ENCODE measurements around the gene CPNE1.

The CPNE1 gene

DNA sequence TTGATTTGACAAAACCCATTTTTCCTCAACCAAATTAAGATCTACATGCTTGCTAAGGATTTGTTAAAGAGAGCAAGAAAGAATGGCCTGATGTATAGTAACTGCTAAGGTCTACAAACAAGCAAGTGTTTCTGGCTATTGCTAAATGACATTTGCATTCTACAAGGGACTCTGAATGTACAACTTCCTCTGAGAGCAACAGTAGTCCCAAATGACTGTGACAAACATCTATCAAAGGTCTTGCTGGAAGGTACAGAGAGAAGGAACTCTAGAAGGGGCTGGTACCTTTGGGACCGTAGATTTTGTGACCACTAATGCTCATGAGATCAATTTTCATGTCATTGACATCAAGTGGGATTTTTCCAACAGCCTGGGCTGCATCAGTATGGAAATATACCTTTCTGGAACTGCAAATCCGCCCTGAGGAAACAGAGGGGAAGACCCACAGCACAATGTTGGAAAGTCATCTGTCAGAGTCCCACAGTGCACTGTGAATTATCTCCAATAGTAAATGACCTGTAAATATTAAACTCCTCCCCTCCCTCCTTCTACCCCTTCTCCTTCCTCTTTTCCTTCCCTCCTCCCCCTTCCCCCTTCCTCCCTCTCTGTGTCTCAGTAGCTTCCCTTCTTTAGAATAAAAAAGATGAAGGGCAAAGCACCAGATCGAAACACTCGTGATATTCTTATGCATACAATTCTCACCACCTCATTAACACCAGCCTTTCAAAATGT, 15.9 kb upstream of the CPNE1 start:
- no peak overlapping the region for H3K4me3 Mint-ChIP-seq
- no peaks in the 10 kb centered on the region for H3K27me3 Mint-ChIP-seq (ENCODE audit: low read depth)
- no peaks in the 10 kb centered on the region for H3K4me1 Mint-ChIP-seq
- no peaks in the 10 kb centered on the region for H3K36me3 Mint-ChIP-seq (ENCODE audit: low read depth)
- TF ChIP-seq, protein P1, sequence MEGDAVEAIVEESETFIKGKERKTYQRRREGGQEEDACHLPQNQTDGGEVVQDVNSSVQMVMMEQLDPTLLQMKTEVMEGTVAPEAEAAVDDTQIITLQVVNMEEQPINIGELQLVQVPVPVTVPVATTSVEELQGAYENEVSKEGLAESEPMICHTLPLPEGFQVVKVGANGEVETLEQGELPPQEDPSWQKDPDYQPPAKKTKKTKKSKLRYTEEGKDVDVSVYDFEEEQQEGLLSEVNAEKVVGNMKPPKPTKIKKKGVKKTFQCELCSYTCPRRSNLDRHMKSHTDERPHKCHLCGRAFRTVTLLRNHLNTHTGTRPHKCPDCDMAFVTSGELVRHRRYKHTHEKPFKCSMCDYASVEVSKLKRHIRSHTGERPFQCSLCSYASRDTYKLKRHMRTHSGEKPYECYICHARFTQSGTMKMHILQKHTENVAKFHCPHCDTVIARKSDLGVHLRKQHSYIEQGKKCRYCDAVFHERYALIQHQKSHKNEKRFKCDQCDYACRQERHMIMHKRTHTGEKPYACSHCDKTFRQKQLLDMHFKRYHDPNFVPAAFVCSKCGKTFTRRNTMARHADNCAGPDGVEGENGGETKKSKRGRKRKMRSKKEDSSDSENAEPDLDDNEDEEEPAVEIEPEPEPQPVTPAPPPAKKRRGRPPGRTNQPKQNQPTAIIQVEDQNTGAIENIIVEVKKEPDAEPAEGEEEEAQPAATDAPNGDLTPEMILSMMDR (IDR thresholded peaks at IDR 0.05; ENCODE audit: unreplicated experiment in 3 of 3): no peak
- no peaks in the 10 kb centered on the region for H3K9me3 Mint-ChIP-seq
- H3K27ac Mint-ChIP-seq: no peak overlapping the region

DNA sequence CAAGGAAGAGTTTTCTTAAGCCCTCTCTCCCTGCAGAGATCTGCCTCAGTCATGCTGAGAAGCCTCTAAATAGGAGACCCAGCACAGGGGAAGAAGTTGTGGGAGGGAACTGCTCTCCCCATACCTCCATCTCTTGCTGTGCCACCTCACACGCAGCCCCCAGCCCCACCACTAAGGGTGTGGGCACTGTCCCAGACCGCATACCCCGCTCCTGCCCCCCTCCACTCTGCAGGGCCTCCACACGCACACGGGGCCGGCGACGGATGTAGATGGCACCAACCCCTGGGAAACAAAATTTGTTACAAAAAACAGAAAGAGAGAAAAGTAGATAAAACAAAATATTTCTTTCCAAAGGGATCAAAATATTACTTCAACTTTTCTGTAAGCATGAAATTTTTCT, 10.2 kb upstream of the CPNE1 start:
- Mint-ChIP-seq H3K27me3 (ENCODE audit: low read depth) (no peaks in the 10 kb centered on the region), H3K27ac (no peak overlapping the region), H3K9me3 (no peaks in the 10 kb centered on the region), H3K36me3 (ENCODE audit: low read depth) (peaks cover 22% of the 10 kb centered on the region), H3K4me1 (no peaks in the 10 kb centered on the region), H3K4me3 (no peak overlapping the region)
- TF ChIP-seq, protein P1 (IDR thresholded peaks at IDR 0.05; ENCODE audit: unreplicated experiment in 3 of 3): no peak

DNA sequence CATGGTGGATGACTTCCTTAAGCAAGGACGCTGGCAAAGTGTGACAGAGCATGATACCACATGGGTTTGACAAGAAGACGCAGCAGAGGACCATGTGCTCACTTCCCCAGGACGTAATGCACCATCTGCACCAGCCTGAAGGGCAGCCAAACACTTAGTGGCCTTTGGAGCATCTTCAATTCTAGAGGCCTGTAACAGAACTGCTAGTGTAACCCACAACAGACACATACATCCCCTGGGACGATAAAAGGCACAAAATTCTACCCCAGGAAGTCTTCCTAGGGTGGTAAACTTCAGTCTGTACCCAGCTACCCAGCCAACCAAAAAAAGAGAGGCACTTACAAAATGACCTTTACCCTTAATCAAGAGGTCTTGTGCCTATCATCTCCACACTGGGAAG, 9.2 kb upstream of the CPNE1 start:
- Mint-ChIP-seq H3K4me3 (no peak overlapping the region), H3K4me1 (no peaks in the 10 kb centered on the region), H3K36me3 (ENCODE audit: low read depth) (peaks cover 33% of the 10 kb centered on the region), H3K27ac (no peak overlapping the region), H3K9me3 (no peaks in the 10 kb centered on the region), H3K27me3 (ENCODE audit: low read depth) (no peaks in the 10 kb centered on the region)
- TF ChIP-seq, protein P1 (IDR thresholded peaks at IDR 0.05; ENCODE audit: unreplicated experiment in 3 of 3): no peak

DNA sequence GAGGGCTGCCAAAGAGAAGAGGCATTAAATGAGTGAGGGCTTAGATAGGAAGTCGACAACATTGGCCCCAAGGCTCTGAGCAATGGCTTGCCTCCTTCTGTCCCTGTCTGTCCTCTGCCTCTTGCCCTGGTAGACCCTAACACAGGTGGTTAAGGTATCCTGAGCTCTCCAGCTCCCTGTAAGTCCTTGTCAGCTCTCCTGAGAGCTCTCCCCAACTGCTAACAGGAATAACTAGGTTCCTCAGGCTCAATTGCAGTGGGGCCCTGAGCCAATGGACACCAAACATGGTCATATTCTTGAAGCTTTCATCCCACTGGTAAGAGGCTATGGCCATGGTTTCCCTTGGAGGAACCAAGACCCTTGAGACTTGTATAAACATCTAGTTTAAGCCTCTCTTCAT, 5.0 kb upstream of the CPNE1 start:
- Mint-ChIP-seq H3K27me3 (ENCODE audit: low read depth) (no peaks in the 10 kb centered on the region), H3K9me3 (no peaks in the 10 kb centered on the region), H3K36me3 (ENCODE audit: low read depth) (peaks cover 42% of the 10 kb centered on the region), H3K4me3 (no peak overlapping the region), H3K27ac (no peak overlapping the region), H3K4me1 (peaks cover 4% of the 10 kb centered on the region)
- TF ChIP-seq, protein P1 (IDR thresholded peaks at IDR 0.05; ENCODE audit: unreplicated experiment in 3 of 3): no peak

DNA sequence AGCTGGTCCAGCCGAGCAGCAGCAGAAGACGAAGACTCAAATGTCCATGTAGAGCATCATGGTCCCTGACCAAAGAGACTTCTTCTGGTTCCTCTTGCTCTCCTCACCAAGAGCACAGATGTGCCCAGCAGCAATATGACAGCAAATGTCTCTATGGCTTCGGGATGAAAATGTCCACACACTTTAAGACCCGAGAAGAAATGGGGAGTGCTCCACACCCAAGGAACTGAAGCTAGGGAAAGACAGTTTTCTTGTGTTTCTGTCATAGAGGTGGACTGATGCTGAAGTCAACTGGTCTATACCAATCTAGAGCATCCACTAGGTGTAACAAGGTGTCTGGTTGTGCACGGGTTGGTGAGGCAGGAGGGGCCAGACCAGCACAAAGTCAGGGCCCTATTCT, 4.5 kb upstream of the CPNE1 start:
- Mint-ChIP-seq H3K4me3 (no peak overlapping the region), H3K27ac (no peak overlapping the region), H3K4me1 (peaks cover 4% of the 10 kb centered on the region), H3K36me3 (ENCODE audit: low read depth) (peaks cover 42% of the 10 kb centered on the region), H3K9me3 (no peaks in the 10 kb centered on the region), H3K27me3 (ENCODE audit: low read depth) (peaks cover 2% of the 10 kb centered on the region)
- TF ChIP-seq, protein P1 (IDR thresholded peaks at IDR 0.05; ENCODE audit: unreplicated experiment in 3 of 3): no peak

DNA sequence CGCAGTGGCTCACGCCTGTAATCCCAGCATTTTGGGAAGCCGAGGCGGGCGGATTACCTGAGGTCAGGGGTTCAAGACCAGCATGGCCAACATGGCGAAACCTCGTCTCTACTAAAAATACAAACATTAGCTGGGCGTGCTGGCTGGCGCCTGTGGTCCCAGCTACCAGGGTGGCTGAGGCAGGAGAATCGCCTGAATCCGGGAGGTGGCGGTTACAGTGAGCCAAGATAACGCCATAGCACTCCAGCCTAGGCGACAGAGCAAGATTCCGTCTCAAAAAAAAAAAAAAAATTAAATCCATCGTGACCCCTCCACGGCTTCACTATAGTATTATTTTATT, 1.2 kb upstream of the CPNE1 start:
- H3K4me1 Mint-ChIP-seq: peaks cover 33% of the 10 kb centered on the region
- TF ChIP-seq, protein P1 (IDR thresholded peaks at IDR 0.05; ENCODE audit: unreplicated experiment in 3 of 3): no peak
- H3K27ac Mint-ChIP-seq: peak overlapping the region in 1 of 3 experiments; percentile 28
- H3K27me3 Mint-ChIP-seq (ENCODE audit: low read depth): peaks cover 3% of the 10 kb centered on the region
- no peaks in the 10 kb centered on the region for H3K9me3 Mint-ChIP-seq
- peak overlapping the region in 2 of 3 experiments; percentile 32 to 51 for H3K4me3 Mint-ChIP-seq
- H3K36me3 Mint-ChIP-seq (ENCODE audit: low read depth): peaks cover 30% of the 10 kb centered on the region
